Esophagus muscularis mucosa (tissue), 4 donors: Measurements from ENCODE around the gene NEXN. TPM values are rescaled to one million over a fixed set of nuclear protein-coding genes. Genes with fewer than 3 reads are reported as not detected.

Experiments
- DNase-seq: peaks from one replicate; pipeline ENCODE4 v3.0.0-alpha.2; 2017; ENCODE audit errors: extremely low spot score
- H3K27ac ChIP-seq, 4 donors: fragments of 200-600 bp; sonication (generic); replicated peaks in 1 of 4; 1 replicate in 3 of 4; 2 replicates in 1 of 4; pipeline ENCODE4 v1.5.1; 2016 to 2019; ENCODE audit warnings: mild to moderate bottlenecking in 1 of 4
- H3K27me3 ChIP-seq, 4 donors: fragments of 200-600 bp; sonication (generic); one replicate each; pipeline versions ENCODE4 v1.5.1 to v1.6.0; 2016 to 2019
- H3K36me3 ChIP-seq, 4 donors: fragments of 200-600 bp; sonication (generic); one replicate each; pipeline ENCODE4 v1.5.1; 2016 to 2019
- H3K4me1 ChIP-seq, 4 donors: fragments of 200-600 bp; sonication (generic); one replicate each; pipeline ENCODE4 v1.5.1; 2016 to 2019
- H3K4me3 ChIP-seq, 4 donors: fragments of 200-600 bp; sonication (generic); 1 replicate in 2 of 4; 2 replicates in 2 of 4; pipeline ENCODE4 v1.5.1; 2016 to 2019; ENCODE audit warnings: mild to moderate bottlenecking in 4 of 4, moderate library complexity in 1 of 4
- H3K9me3 ChIP-seq, 4 donors: fragments of 200-600 bp; sonication (generic); 1 replicate in 3 of 4; 2 replicates in 1 of 4; pipeline ENCODE4 v1.5.1; 2016 to 2019
- EP300 ChIP-seq: sonication (generic); formaldehyde crosslinking; IDR thresholded peaks from one replicate; pipeline ENCODE4 v1.6.1; 2017; ENCODE audit warnings: antibody characterized with exemption
- POLR2A ChIP-seq: fragments of 450-650 bp; IDR thresholded peaks from one replicate; pipeline ENCODE4 v1.6.1; 2017; ENCODE audit warnings: antibody characterized with exemption, moderate library complexity, mild to moderate bottlenecking, low read depth
- POLR2AphosphoS5 ChIP-seq, 2 donors: sonication (generic); formaldehyde crosslinking; IDR thresholded peaks; one replicate each; pipeline ENCODE4 v1.6.1; 2017; ENCODE audit warnings: antibody characterized with exemption in 2 of 2
- WGBS: methylation state at CpG from one replicate; pipeline ENCODE4 v1.1.5; 2018; 5-methylcytosine and 5-hydroxymethylcytosine counted together
- intact Hi-C: fragments of 100-400 bp; cut with DNase I; formaldehyde crosslinking; loops from one replicate; pipeline ENCODE4 v1.15.1; 2023
- total RNA-seq, 4 donors: library from RNA; depleted of rRNA; stranded (reverse); fragments of >200 nt; gene quantifications; one replicate each; pipeline versions ENCODE4 v1.1.0 to v1.2.1, GENCODE V29; 2016
- TF ChIP-seq, protein P1 (sequence below), 3 experiments: fragments of 200-600 bp in 2 of 3; fragments of 450-650 bp in 1 of 3; sonication (generic) in 2 of 3; IDR thresholded peaks; one replicate each; pipeline ENCODE4 v1.5.1; 2017 to 2019; ENCODE audit warnings: antibody characterized with exemption in 3 of 3, mild to moderate bottlenecking in 2 of 3, moderate library complexity in 1 of 3

NEXN gene
- total RNA-seq, 4 donors from 2014 or later: 153 to 272 (median 240) TPM

DNA sequence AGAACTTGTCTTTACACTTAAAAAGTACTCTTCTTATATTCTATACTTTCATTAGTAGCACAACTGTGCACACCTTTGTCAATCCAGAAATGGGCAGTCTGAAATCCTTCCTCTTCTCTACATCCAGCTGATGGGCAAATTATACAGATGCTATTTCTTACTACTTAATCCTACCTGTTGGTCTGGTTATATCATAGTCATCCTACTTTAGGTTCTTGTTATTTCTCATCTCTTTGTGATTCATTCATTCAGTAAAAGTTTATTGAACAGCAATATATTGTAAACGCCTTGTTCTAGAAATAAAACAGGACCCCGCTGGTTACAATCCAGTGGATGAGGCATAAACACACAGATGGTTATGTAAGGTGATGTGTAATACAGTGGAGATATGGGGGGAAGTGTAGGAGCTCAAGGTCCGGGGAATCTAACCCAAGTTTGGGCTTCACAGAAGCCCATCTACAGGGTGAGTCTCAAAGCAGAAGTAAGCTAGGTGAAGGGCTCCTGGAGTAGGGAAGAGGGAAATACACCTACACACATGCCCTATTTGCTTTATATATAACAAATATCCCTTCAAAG lies 102.3 kb downstream of the NEXN start:
- no peak for DNase-seq
- peaks cover 3 to 15% (median 10%) of the 10 kb centered on the region in 4 donors for H3K4me1 ChIP-seq
- H3K4me3 ChIP-seq: no peak overlapping the region
- no peaks in the 10 kb centered on the region for H3K27me3 ChIP-seq
- 79% methylated on average over 3 of the region's 3 CpGs for WGBS
- intact Hi-C loops: no loop called here
- no peaks in the 10 kb centered on the region for H3K9me3 ChIP-seq
- peaks cover 0 to 11% (median 2%) of the 10 kb centered on the region in 4 donors for H3K36me3 ChIP-seq
- TF ChIP-seq EP300: no peak
- no peak overlapping the region for H3K27ac ChIP-seq

DNA sequence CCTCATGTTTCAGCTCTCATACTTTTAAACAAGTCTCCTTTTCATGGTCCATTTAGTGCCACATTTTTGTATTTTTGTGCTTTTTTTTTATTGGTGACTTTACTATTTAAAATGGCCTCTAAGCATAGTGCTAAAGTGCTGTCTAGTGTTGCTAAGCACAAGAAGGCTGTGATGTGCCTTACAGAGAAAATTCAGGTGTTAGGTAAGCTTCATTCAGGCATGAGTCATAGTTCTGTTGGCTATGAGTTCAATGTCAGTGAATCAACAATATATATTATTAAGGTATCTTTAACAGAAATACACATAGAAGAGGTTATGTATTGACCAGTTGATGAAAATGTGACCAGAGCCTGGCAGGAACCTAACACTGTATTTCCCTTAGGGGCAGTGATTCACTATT lies 103.2 kb downstream of the NEXN start:
- no peak overlapping the region for H3K27ac ChIP-seq
- no peak for TF ChIP-seq POLR2AphosphoS5 (IDR thresholded peaks at IDR 0.05)
- TF ChIP-seq EP300: no peak
- TF ChIP-seq, protein P1, sequence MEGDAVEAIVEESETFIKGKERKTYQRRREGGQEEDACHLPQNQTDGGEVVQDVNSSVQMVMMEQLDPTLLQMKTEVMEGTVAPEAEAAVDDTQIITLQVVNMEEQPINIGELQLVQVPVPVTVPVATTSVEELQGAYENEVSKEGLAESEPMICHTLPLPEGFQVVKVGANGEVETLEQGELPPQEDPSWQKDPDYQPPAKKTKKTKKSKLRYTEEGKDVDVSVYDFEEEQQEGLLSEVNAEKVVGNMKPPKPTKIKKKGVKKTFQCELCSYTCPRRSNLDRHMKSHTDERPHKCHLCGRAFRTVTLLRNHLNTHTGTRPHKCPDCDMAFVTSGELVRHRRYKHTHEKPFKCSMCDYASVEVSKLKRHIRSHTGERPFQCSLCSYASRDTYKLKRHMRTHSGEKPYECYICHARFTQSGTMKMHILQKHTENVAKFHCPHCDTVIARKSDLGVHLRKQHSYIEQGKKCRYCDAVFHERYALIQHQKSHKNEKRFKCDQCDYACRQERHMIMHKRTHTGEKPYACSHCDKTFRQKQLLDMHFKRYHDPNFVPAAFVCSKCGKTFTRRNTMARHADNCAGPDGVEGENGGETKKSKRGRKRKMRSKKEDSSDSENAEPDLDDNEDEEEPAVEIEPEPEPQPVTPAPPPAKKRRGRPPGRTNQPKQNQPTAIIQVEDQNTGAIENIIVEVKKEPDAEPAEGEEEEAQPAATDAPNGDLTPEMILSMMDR (IDR thresholded peaks at IDR 0.05): no peak
- no peak for TF ChIP-seq POLR2A
- H3K9me3 ChIP-seq: no peaks in the 10 kb centered on the region

More for the DNA sequence above, 103.2 kb downstream of the NEXN start:
- Histone ChIP-seq H3K4me1 (peaks cover under 1 to 8% (median 3%) of the 10 kb centered on the region in 4 donors), H3K36me3 (peaks cover 0 to 11% (median 2%) of the 10 kb centered on the region in 4 donors), H3K4me3 (no peak overlapping the region), H3K27me3 (no peaks in the 10 kb centered on the region)
- intact Hi-C loops: no loop called here
- no peak for DNase-seq

Other genes starting within 250 kb of the NEXN start
- 10 to 100 TPM; 46.9 to 60.6 (median 55.0) TPM for gene ZZZ3, start 206.0 kb upstream of the NEXN start, total RNA-seq
- 10 to 100 TPM; 50.9 to 71.0 (median 59.2) TPM for gene USP33, start 128.8 kb upstream of the NEXN start, total RNA-seq
- gene MIGA1, start 109.0 kb upstream of the NEXN start, total RNA-seq: 10 to 100 TPM; 13.8 to 18.7 (median 16.1) TPM
- 10 to 100 TPM; 48.2 to 86.8 (median 51.1) TPM for gene FUBP1, start 90.4 kb downstream of the NEXN start, total RNA-seq
- 10 to 100 TPM; 62.6 to 79.7 (median 70.4) TPM for gene DNAJB4, start 116.3 kb downstream of the NEXN start, total RNA-seq
- 1 to 10 TPM; 4.5 to 8.7 (median 6.8) TPM for gene GIPC2, start 157.3 kb downstream of the NEXN start, total RNA-seq